GM12865 (cell line): Measurements from ENCODE around the gene ELF2.
A peak's percentile ranks its signal among the peaks of the same experiment; 100 is the strongest.

Experiments
- DNase-seq: peaks from one replicate; pipeline ENCODE4 v3.0.0; 2010; ENCODE audit warnings: low read depth
- H3K4me3 ChIP-seq: 2 replicates; pipeline ENCODE4 v1.5.1; 2011; ENCODE audit warnings: mild to moderate bottlenecking, low read depth, low read length, control low read depth
- CTCF ChIP-seq: IDR thresholded peaks from 2 replicates; pipeline ENCODE4 v1.5.1; 2011; ENCODE audit warnings: low read length, control low read depth, low read depth, inconsistent platforms; ENCODE audit not compliant: insufficient read depth; ENCODE audit errors: missing control alignments

Gene ELF2

GRCh38 chr4:139184129-139184528 is 7.1 kb upstream of the ELF2 start:
- DNase-seq: peak; percentile 38
- no peak for TF ChIP-seq CTCF

GRCh38 chr4:139177869-139178619 is 1.0 kb upstream of the ELF2 start:
- no peak for TF ChIP-seq CTCF
- H3K4me3 ChIP-seq: peak overlapping the region; percentile 96
- peak; percentile 92 for DNase-seq

More at GRCh38 chr4:139184129-139184528, 7.1 kb upstream of the ELF2 start:
- H3K4me3 ChIP-seq: no peak overlapping the region

GRCh38 chr4:139176302-139177048 is 543 bp downstream of the ELF2 start:
- H3K4me3 ChIP-seq: peak overlapping the region; percentile 96
- TF ChIP-seq CTCF: no peak
- peak; percentile 67 for DNase-seq

- TF ChIP-seq CTCF: no peak
- H3K4me3 ChIP-seq: peak overlapping the region; percentile 96
- DNase-seq: no peak
These were observed 1.2 kb downstream of the ELF2 start for GRCh38 chr4:139175646-139176301.

GRCh38 chr4:139171876-139172691 is 4.9 kb downstream of the ELF2 start:
- H3K4me3 ChIP-seq: no peak overlapping the region
- DNase-seq: no peak
- no peak for TF ChIP-seq CTCF

GRCh38 chr4:139170932-139171331 is 6.1 kb downstream of the ELF2 start:
- H3K4me3 ChIP-seq: no peak overlapping the region
- DNase-seq: no peak
- no peak for TF ChIP-seq CTCF
